Fibroblast of the aortic adventitia (primary cell): Measurements from ENCODE around the gene PSAP. TPM values are rescaled to one million over a fixed set of nuclear protein-coding genes. Genes with fewer than 3 reads are reported as not detected.
A peak's percentile ranks its signal among the peaks of the same experiment; 100 is the strongest.

Source experiments
- DNase-seq: peaks from one replicate; pipeline ENCODE4 v3.0.0-alpha.2; 2010; ENCODE audit warnings: low read depth
- H3K4me3 ChIP-seq: 2 replicates; pipeline ENCODE4 v1.5.1; 2011; ENCODE audit warnings: low read depth, mild to moderate bottlenecking, control low read depth, low read length, moderate library complexity
- total RNA-seq: library from RNA; depleted of rRNA; stranded (reverse); fragments of >200 nt; gene quantifications from 2 replicates; pipeline ENCODE4 v1.2.3, GENCODE V29; 2012; ENCODE audit warnings: low replicate concordance
- TF ChIP-seq, protein P1 (sequence below): IDR thresholded peaks from 2 replicates; pipeline ENCODE4 v1.5.1; 2011; ENCODE audit warnings: mild to moderate bottlenecking, low read length, control low read depth, inconsistent platforms; ENCODE audit not compliant: insufficient read depth

The PSAP gene
- total RNA-seq, 1 donor: 615 TPM

DNA sequence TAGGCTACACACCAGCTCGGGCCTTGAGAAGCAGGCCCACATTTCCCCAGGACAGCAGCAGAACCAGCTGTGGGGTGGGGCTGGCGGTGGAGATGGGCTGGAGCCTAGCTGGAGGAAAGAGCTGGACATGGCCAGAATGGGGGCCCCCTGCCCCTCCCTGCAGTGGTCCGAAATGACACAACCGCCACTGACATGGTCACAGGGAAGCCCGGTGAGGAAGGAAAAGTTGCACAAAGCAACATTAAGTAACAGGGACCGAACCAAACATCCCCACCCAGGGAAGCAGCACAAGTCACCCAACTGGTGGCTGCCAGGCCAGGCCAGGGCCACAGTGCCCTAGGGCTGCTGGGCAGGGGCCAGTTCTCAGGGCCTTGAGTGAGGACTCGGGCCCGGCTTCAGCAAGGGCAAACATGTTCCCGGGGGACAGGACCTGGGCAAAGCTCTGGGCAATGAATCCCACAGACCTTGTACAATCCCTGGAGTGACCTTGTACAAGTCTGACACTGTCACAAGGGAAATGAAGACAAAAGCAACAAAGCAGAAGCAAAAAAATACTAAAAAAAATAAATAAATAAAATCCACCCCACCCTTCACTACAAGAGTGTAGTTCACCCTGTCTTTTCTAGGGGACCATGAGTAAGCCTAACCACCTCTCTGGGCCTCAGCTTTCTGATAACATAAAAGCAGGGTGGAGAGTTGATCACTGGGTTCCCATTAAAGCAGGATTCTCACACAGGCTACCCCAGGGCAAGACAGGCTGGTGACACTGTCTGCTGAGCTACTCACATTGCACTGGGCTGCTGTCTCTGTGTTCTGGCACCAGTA, 33.0 kb downstream of the PSAP start:
- no peak for DNase-seq
- TF ChIP-seq, protein P1, sequence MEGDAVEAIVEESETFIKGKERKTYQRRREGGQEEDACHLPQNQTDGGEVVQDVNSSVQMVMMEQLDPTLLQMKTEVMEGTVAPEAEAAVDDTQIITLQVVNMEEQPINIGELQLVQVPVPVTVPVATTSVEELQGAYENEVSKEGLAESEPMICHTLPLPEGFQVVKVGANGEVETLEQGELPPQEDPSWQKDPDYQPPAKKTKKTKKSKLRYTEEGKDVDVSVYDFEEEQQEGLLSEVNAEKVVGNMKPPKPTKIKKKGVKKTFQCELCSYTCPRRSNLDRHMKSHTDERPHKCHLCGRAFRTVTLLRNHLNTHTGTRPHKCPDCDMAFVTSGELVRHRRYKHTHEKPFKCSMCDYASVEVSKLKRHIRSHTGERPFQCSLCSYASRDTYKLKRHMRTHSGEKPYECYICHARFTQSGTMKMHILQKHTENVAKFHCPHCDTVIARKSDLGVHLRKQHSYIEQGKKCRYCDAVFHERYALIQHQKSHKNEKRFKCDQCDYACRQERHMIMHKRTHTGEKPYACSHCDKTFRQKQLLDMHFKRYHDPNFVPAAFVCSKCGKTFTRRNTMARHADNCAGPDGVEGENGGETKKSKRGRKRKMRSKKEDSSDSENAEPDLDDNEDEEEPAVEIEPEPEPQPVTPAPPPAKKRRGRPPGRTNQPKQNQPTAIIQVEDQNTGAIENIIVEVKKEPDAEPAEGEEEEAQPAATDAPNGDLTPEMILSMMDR: no peak
- no peak overlapping the region for H3K4me3 ChIP-seq

DNA sequence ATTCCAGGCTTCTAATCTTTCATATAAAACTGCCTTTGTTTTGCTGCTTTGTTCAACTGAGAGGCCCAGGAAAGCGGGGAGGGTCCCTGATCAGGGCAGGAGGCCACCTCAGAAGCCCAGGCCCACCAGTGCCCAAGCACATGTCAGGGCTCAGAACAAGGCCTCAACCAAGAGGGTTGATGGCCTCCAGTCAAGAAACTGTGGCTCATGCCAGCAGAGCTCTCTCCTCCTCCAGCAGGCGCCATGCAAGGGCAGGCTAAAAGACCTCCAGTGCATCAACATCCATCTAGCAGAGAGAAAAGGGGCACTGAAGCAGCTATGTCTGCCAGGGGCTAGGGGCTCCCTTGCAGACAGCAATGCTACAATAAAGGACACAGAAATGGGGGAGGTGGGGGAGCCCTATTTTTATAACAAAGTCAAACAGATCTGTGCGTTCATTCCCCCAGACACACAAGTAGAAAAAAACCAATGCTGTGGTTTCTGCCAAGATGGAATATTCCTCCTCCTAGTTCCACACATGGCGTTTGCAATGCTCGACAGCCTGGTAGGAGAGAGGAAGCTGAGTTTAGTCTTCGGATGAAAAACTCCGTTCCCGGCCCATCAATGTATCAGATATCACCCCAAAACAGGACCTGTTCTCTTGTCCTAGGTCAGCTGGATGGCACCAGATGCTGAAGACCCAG, 34.0 kb downstream of the PSAP start:
- TF ChIP-seq, protein P1: no peak
- DNase-seq: no peak
- H3K4me3 ChIP-seq: no peak overlapping the region

DNA sequence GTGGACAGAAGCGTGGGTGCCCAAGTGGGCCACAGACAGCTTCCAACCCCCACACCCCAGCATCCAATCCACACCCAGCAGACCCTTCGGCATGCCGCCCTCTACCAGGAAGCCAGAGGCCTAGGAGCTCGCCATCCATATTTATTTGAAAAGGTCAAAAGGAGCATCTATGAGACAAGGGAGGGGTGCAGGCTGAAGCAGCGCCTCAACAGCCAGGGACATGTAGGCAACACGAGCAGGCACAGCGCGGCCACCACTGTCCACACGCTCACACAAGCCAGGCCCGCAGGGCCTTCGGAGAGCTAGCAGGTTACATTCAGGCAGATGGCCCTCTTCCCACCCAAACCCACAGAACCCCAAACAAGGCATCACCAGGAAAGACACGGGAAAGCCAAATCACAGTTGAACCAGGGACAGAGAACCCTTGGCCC, 34.6 kb downstream of the PSAP start:
- TF ChIP-seq, protein P1: no peak
- DNase-seq: no peak
- no peak overlapping the region for H3K4me3 ChIP-seq

DNA sequence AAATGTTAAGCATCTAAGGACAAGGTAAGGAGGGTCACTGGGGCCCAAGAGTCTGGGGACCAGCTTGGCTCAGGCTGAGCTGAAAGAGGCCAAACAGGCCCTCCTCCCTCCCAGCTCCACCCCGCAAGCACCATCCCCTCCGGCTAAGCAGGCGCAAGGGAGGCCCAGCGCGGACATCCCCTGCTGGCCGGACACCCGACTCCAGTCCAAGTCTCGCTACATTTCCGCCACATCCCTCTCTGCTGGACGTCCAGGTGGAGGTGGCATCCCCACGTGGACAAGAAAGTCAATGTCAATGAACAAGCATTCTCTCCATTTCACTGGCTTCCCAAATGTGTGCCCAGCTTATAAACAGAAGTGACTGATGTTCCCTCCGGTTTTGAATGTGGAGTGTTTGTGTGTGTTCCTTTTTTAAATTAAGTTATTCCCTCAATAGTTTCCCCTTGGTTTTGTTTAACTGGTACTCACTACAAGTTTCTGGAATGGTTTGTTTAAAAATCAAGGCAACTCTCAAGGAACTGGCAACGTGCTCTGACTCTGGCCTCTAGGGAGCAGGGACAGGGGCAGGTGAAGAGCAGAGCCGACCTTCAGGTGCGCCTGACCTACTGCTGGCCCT, 35.4 kb downstream of the PSAP start:
- H3K4me3 ChIP-seq: no peak overlapping the region
- TF ChIP-seq, protein P1: no peak
- DNase-seq: no peak

DNA sequence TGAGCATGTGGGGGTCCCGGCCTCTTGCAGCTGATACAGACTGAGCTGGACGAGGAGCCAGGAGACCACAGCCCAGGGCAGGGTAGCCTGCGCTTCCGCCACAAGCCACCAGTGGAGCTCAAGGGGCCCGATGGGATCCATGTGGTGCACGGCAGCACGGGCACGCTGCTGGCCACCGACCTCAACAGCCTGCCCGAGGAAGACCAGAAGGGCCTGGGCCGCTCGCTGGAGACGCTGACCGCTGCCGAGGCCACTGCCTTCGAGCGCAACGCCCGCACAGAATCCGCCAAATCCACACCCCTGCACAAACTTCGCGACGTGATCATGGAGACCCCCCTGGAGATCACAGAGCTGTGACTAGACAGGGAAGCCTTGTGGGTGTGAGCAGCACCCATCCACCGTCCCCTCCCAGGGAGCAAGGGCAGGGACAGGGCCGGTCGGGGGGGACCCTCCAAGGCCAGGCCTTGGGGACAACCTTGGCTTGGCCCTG, 36.1 kb downstream of the PSAP start:
- H3K4me3 ChIP-seq: no peak overlapping the region
- TF ChIP-seq, protein P1: peak; percentile 3
- no peak for DNase-seq

DNA sequence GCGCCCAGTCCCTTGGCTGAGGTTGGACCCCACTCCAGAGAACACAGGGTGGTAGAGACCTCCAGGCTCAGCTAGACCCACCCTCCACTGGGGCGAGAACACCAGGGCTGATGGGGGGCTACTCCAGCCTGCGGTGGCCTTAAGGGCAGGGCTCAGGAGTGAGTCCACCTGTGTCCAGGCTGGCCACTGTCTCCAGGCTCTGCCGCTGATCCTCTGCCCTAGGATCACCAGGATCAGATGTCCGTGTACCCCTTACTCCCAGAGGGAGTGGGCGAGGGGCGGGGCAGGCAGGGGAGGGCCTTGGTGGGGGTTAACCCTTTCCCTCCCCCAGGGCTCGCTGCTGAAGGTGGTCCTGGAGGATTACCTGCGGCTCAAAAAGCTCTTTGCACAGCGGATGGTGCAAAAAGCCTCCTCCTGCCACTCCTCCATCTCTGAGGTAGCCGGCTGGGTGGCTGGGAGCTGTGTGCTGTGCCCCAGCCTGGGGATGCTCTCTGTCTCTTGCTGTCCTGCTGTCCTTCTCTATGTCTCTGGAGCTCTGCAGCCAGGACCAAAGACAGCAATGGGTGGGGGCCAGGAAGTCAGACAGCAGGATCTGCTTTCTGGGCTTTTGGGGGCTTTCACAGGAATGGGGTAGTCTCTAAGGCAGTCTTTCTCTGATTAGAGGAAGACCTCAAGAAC, 38.0 kb downstream of the PSAP start:
- no peak for DNase-seq
- TF ChIP-seq, protein P1: no peak
- no peak overlapping the region for H3K4me3 ChIP-seq
